Measurements from ENCODE around the gene KIF2C.

- no peak for TF ChIP-seq CTCF (IDR thresholded peaks at IDR 0.05)
- no peak for TF ChIP-seq POLR2A (IDR thresholded peaks at IDR 0.05)
Observed at GRCh38 chr1:44810101-44810761, 70.6 kb downstream of the KIF2C start.
